ENCODE results near the gene SOX30. TPM values are rescaled to one million over a fixed set of nuclear protein-coding genes. Genes with fewer than 3 reads are reported as not detected.

Gene SOX30
- total and polyA plus RNA-seq, 2 of the 13 experiments (the other 11 are each of a cell fraction or from before 2014, with no cell fraction given) = 0.05 TPM; not detected in 1

DNA sequence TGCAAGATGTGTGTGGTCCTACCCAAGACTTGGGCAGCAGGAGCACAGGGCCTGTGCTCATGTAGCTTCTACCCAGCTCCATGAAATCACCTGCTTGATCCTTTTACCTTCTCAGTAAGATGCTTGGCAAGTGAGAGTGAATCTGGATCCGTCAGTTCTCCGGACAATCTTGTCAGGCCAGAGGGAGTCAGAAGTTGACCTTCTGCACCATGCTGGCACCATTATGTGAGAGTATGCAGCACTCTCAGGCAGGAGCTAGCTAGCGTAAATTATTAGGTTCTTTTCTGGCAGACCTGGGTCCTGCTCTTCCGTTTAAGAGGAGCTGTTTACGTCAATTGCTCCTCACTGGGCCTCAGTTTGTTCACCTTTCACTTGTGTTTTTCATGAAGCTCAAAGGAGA is 39.7 kb downstream of the SOX30 start:
- ATAC-seq (no peak), FAIRE-seq (no peak), DNase-seq (ENCODE audit: low spot score) (no peak)
- no peak overlapping the region for H3K4me2 ChIP-seq (ENCODE audit: low read depth, low read length)
- H3K4me3 ChIP-seq (replicated peaks in 1 of 3; ENCODE audit: insufficient read depth in 1 of 3, low read depth in 2 of 3, low read length in 3 of 3) = no peak overlapping the region
- in situ Hi-C loops (cut with HindIII; ENCODE audit: extremely low pct_ligation_motif_present, low pct_unique_long_range_greater_than_20kb) = no loop called here
- H3K4me1 ChIP-seq (ENCODE audit: insufficient read depth, low read length) = no peaks in the 10 kb centered on the region
- no peak overlapping the region for H2AFZ ChIP-seq (ENCODE audit: low read length)
- no peak overlapping the region for H3K9ac ChIP-seq (ENCODE audit: insufficient read depth, low read depth, low read length)
- no peaks in the 10 kb centered on the region for H3K79me2 ChIP-seq (ENCODE audit: insufficient read depth, low read length)
- no peaks in the 10 kb centered on the region for H3K36me3 ChIP-seq (replicated peaks in 1 of 2; ENCODE audit: control insufficient read depth in 1 of 2, insufficient read depth in 2 of 2, low read length in 2 of 2)
- BruUV-seq (replicated peaks) = no TSS peak
- POLR2A ChIA-PET = no interaction called here
- H3K27ac ChIP-seq (ENCODE audit: extremely low read length, insufficient read depth, low read length) = no peak overlapping the region
- no peak for TF ChIP-seq MTA3 (CRISPR knock-in tag; IDR thresholded peaks at IDR 0.05)
- no peak for TF ChIP-seq ZNF576 (CRISPR knock-in tag; IDR thresholded peaks at IDR 0.05)
- TF ChIP-seq ZNF510 (CRISPR knock-in tag; IDR thresholded peaks at IDR 0.05; ENCODE audit: low read depth) = no peak
- TF ChIP-seq SATB2 (CRISPR knock-in tag; IDR thresholded peaks at IDR 0.05) = no peak
- TF ChIP-seq MAFF (IDR thresholded peaks at IDR 0.05; ENCODE audit: low read depth, low read length) = no peak
- no peak for TF ChIP-seq KDM4B (CRISPR knock-in tag; IDR thresholded peaks at IDR 0.05)
- TF ChIP-seq ZNF749 (CRISPR knock-in tag; IDR thresholded peaks at IDR 0.05; ENCODE audit: borderline replicate concordance) = no peak
- TF ChIP-seq, protein P1, sequence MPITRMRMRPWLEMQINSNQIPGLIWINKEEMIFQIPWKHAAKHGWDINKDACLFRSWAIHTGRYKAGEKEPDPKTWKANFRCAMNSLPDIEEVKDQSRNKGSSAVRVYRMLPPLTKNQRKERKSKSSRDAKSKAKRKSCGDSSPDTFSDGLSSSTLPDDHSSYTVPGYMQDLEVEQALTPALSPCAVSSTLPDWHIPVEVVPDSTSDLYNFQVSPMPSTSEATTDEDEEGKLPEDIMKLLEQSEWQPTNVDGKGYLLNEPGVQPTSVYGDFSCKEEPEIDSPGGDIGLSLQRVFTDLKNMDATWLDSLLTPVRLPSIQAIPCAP (CRISPR knock-in tag; IDR thresholded peaks at IDR 0.05; ENCODE audit: low read depth) = no peak
- no peak for TF ChIP-seq GMEB2 (CRISPR knock-in tag; IDR thresholded peaks at IDR 0.05; ENCODE audit: low read depth)
- TF ChIP-seq ZNF883 (CRISPR knock-in tag; IDR thresholded peaks at IDR 0.05; ENCODE audit: not compliant biosample characterization) = no peak
- TF ChIP-seq, protein P2, sequence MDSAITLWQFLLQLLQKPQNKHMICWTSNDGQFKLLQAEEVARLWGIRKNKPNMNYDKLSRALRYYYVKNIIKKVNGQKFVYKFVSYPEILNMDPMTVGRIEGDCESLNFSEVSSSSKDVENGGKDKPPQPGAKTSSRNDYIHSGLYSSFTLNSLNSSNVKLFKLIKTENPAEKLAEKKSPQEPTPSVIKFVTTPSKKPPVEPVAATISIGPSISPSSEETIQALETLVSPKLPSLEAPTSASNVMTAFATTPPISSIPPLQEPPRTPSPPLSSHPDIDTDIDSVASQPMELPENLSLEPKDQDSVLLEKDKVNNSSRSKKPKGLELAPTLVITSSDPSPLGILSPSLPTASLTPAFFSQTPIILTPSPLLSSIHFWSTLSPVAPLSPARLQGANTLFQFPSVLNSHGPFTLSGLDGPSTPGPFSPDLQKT (CRISPR knock-in tag; IDR thresholded peaks at IDR 0.05; ENCODE audit: borderline replicate concordance) = no peak
- TF ChIP-seq ZNF234 (CRISPR knock-in tag; conservative IDR thresholded peaks at IDR 0.05) = no peak
- TF ChIP-seq EP300 (IDR thresholded peaks at IDR 0.05; ENCODE audit: low read depth in 2 of 2, low read length in 2 of 2) = no peak
- TF ChIP-seq EP300 (CRISPR knock-in tag; IDR thresholded peaks at IDR 0.05; ENCODE audit: borderline replicate concordance) = no peak
- TF ChIP-seq TP53 (CRISPR knock-in tag; conservative IDR thresholded peaks at IDR 0.05) = no peak
- no peak for TF ChIP-seq ETV5 (CRISPR knock-in tag; IDR thresholded peaks at IDR 0.05; ENCODE audit: borderline replicate concordance)
- no peak for TF ChIP-seq TOE1 (CRISPR knock-in tag; IDR thresholded peaks at IDR 0.05)
- TF ChIP-seq ZNF781 (CRISPR knock-in tag; IDR thresholded peaks at IDR 0.05; ENCODE audit: borderline replicate concordance, not compliant biosample characterization) = no peak
- CTCF ChIA-PET (ENCODE audit: low intra/inter-chr PET ratio, low total read pairs) = no interaction called here
- 65% methylated on average over 5 of the region's 5 CpGs for WGBS (ENCODE audit: low lambda C conversion rate)
- H3K9me3 ChIP-seq (ENCODE audit: low read length) = no peaks in the 10 kb centered on the region
- H4K20me1 ChIP-seq (ENCODE audit: insufficient read depth, low read length) = no peaks in the 10 kb centered on the region
- intact Hi-C loops (cut with micrococcal nuclease; ENCODE audit: unreplicated experiment) = no loop called here
- H3K27me3 ChIP-seq (ENCODE audit: control insufficient read depth in 1 of 2, insufficient read depth in 2 of 2, low read length in 2 of 2) = peaks cover 0 to 3% of the 10 kb centered on the region in 2 experiments; a peak in 1 of 5 replicates

Data from HepG2 (cell line).